ENCODE data around the gene LPAR6. TPM values are rescaled to one million over a fixed set of nuclear protein-coding genes. Genes with fewer than 3 reads are reported as not detected.

Gene LPAR6
- total RNA-seq, 4 donors from 2014 or later = 16.8 to 42.5 (median 23.4) TPM

- 2 to 9% methylated on average over 3 of the region's 3 CpGs for WGBS, 2 donors
- DNase-seq = peak; percentile 93 to 95
- Histone ChIP-seq H3K4me3 (replicated peaks in 1 of 3) (no peak overlapping the region), H3K27ac (peak overlapping the region; percentile 69 to 84 (median 77)), H3K36me3 (no peaks in the 10 kb centered on the region), H3K4me1 (peaks cover 22 to 34% of the 10 kb centered on the region in 2 donors), H3K27me3 (no peaks in the 10 kb centered on the region), H3K9me3 (no peaks in the 10 kb centered on the region)
- peak in 1 of 2 donors; percentile 39 for TF ChIP-seq POLR2A (IDR thresholded peaks at IDR 0.05)
- TF ChIP-seq, protein P1, sequence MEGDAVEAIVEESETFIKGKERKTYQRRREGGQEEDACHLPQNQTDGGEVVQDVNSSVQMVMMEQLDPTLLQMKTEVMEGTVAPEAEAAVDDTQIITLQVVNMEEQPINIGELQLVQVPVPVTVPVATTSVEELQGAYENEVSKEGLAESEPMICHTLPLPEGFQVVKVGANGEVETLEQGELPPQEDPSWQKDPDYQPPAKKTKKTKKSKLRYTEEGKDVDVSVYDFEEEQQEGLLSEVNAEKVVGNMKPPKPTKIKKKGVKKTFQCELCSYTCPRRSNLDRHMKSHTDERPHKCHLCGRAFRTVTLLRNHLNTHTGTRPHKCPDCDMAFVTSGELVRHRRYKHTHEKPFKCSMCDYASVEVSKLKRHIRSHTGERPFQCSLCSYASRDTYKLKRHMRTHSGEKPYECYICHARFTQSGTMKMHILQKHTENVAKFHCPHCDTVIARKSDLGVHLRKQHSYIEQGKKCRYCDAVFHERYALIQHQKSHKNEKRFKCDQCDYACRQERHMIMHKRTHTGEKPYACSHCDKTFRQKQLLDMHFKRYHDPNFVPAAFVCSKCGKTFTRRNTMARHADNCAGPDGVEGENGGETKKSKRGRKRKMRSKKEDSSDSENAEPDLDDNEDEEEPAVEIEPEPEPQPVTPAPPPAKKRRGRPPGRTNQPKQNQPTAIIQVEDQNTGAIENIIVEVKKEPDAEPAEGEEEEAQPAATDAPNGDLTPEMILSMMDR (IDR thresholded peaks at IDR 0.05) = no peak
- intact Hi-C loops (cut with DNase I) = no loop called here
Observed at GRCh38 chr13:48437371-48437770, 24.5 kb upstream of the LPAR6 start.

DNA sequence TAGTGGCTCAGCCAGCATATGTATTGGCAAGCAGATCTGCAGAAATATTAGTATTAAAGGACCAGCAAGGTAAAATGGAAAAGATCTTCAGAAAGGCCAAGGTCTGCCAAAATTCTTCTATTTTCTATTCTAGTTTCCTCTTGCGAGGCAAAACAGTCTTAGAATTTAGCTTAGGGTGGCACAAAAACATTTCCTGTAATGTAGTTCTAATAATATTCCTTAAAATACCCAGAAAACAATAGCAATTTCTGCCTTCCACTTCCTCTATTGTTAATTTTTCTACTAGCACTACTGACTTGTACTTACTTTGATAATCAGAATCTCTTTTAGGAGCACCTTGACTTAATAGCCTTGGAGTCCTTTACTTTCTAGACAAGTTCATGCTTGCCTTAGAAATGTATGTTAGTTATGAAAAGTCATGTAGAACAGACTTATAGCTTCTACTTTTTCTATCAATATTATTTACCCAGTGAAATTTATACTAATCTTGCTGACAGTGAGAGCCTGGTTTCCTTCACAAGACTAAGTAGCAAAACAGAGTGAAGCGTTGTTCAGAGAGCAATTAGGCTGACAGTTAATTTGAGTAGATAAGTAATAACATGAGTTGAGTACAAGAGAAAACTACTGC is 23.9 kb upstream of the LPAR6 start:
- Histone ChIP-seq H3K27ac (peak overlapping the region; percentile 69 to 84 (median 77)), H3K4me3 (replicated peaks in 1 of 3) (no peak overlapping the region), H3K9me3 (no peaks in the 10 kb centered on the region), H3K36me3 (no peaks in the 10 kb centered on the region), H3K4me1 (peaks cover 28 to 39% of the 10 kb centered on the region in 2 donors), H3K27me3 (no peaks in the 10 kb centered on the region)
- intact Hi-C loops (cut with DNase I) = no loop called here
- DNase-seq = no peak
- WGBS, 2 donors = 44 to 48% methylated on average over 2 of the region's 2 CpGs
- no peak for TF ChIP-seq POLR2A (IDR thresholded peaks at IDR 0.05)
- TF ChIP-seq, protein P1 (IDR thresholded peaks at IDR 0.05) = no peak

DNA sequence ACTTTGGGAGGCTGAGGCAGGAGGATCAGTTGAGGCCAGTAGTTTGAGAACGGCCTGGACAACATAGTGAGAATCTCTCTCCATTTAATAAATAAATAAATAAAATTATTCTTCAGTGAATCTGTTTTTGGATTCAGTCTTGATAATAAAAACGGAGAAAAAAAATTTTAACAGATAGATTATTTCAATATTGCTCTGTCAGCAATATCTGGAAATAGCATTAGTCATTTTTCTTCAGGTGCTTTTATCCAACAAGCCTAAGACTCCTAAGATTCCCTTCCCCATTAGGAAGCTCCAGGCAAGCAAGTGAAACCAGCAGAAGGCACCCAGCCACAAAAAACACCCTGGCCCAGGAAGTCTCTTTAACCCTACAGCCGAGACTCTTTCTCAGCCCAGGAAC is 21.3 kb upstream of the LPAR6 start:
- Histone ChIP-seq H3K27ac (no peak overlapping the region), H3K27me3 (no peaks in the 10 kb centered on the region), H3K36me3 (no peaks in the 10 kb centered on the region), H3K9me3 (no peaks in the 10 kb centered on the region), H3K4me1 (peaks cover 40 to 49% of the 10 kb centered on the region in 2 donors), H3K4me3 (replicated peaks in 1 of 3) (no peak overlapping the region)
- 95 to 97% methylated on average over 3 of the region's 3 CpGs for WGBS, 2 donors
- DNase-seq = no peak
- TF ChIP-seq POLR2A (IDR thresholded peaks at IDR 0.05) = no peak
- TF ChIP-seq, protein P1 (IDR thresholded peaks at IDR 0.05) = no peak
- intact Hi-C loops (cut with DNase I) = no loop called here

DNA sequence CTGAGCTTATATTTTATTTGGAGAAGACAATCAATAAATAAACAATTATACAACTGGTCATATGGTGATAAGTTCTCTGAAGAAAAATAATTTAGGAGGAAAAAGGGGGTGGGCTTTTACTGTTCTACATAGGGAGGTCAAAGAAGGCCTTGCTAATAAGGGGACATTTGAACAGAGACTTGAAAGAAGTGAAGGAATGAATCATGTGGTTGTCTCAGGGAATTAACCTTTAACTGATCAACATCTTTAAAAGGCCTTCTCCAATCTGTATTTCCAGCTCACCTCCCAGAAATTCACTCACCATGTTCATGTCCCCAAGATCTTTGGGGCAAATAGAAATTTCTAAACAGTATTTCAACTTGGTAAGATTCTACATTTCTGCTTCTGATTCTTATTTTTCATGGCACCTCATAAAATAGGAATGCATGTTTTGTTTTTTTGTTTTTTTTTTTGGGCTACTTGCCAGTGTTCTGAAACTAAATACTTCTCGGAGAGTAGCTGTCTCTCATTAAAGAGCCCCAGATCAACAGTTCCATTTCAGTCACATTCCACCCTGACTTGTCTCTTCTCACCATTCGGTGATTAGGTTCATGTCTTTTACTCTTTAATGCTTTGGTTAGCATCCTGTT is 19.2 kb upstream of the LPAR6 start:
- intact Hi-C loops (cut with DNase I) = no loop called here
- Histone ChIP-seq H3K36me3 (no peaks in the 10 kb centered on the region), H3K9me3 (no peaks in the 10 kb centered on the region), H3K27ac (peak overlapping the region; percentile 77 to 92 (median 77)), H3K4me3 (replicated peaks in 1 of 3) (no peak overlapping the region), H3K27me3 (no peaks in the 10 kb centered on the region), H3K4me1 (peaks cover 34 to 38% of the 10 kb centered on the region in 2 donors)
- DNase-seq = no peak
- WGBS, 2 donors = 10 to 18% methylated on average over 2 of the region's 2 CpGs
- no peak for TF ChIP-seq POLR2A (IDR thresholded peaks at IDR 0.05)
- TF ChIP-seq, protein P1 (IDR thresholded peaks at IDR 0.05) = no peak

GRCh38 chr13:48431431-48431830 is 18.5 kb upstream of the LPAR6 start:
- Histone ChIP-seq H3K4me1 (peaks cover 27 to 31% of the 10 kb centered on the region in 2 donors), H3K36me3 (no peaks in the 10 kb centered on the region), H3K27ac (peak overlapping the region; percentile 77 to 92 (median 77)), H3K9me3 (no peaks in the 10 kb centered on the region), H3K27me3 (no peaks in the 10 kb centered on the region), H3K4me3 (replicated peaks in 1 of 3) (no peak overlapping the region)
- intact Hi-C loops (cut with DNase I) = no loop called here
- peak in 1 of 2 donors; percentile 25 for DNase-seq
- 26 to 34% methylated on average over 5 of the region's 5 CpGs for WGBS, 2 donors
- no peak for TF ChIP-seq POLR2A (IDR thresholded peaks at IDR 0.05)
- TF ChIP-seq, protein P1 (IDR thresholded peaks at IDR 0.05) = no peak
